HG02759 (cell line): ENCODE results near the gene ABHD4.
"Not testable (repeated sequence)": the region's sequence is repeated elsewhere in the genome, so short reads cannot be mapped to it uniquely, and the experiment has no call there.

Source experiments
- ATAC-seq: cut with Tn5 transposase; IDR thresholded peaks from one replicate; pipeline ENCODE4 v1.9.1; 2021; ENCODE audit warnings: mild to moderate bottlenecking, moderate library complexity; ENCODE audit not compliant: unreplicated experiment

Gene ABHD4

GRCh38 chr14:22598099-22598895 lies at the start of gene ABHD4:
TSS of gene ABHD4 (plus strand) at chr14:22598300. CDS start at chr14:22598307, 7 bp downstream.
- ATAC-seq = peak; percentile 83

DNA sequence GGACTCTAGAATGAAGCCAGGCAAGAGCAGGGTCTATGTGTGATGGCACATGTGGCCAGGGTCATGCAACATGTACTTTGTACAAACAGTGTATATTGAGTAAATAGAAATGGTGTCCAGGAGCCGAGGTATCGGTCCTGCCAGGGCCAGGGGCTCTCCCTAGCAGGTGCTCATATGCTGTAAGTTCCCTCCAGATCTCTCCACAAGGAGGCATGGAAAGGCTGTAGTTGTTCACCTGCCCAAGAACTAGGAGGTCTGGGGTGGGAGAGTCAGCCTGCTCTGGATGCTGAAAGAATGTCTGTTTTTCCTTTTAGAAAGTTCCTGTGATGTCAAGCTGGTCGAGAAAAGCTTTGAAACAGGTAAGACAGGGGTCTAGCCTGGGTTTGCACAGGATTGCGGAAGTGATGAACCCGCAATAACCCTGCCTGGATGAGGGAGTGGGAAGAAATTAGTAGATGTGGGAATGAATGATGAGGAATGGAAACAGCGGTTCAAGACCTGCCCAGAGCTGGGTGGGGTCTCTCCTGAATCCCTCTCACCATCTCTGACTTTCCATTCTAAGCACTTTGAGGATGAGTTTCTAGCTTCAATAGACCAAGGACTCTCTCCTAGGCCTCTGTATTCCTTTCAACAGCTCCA lies 48.7 kb upstream of the ABHD4 start:
- ATAC-seq = no peak

GRCh38 chr14:22549981-22550673 lies 48.0 kb upstream of the ABHD4 start:
- peak; percentile 78 for ATAC-seq

DNA sequence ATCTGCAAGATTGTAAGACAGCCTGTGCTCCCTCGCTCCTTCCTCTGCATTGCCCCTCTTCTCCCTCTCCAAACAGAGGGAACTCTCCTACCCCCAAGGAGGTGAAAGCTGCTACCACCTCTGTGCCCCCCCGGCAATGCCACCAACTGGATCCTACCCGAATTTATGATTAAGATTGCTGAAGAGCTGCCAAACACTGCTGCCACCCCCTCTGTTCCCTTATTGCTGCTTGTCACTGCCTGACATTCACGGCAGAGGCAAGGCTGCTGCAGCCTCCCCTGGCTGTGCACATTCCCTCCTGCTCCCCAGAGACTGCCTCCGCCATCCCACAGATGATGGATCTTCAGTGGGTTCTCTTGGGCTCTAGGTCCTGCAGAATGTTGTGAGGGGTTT lies 46.5 kb upstream of the ABHD4 start:
- no peak for ATAC-seq

GRCh38 chr14:22552001-22552826 lies 45.9 kb upstream of the ABHD4 start:
- ATAC-seq = no peak

GRCh38 chr14:22552827-22553076 lies 45.3 kb upstream of the ABHD4 start:
- no peak for ATAC-seq

GRCh38 chr14:22553445-22553844 lies 44.7 kb upstream of the ABHD4 start:
- ATAC-seq = no peak

GRCh38 chr14:22553861-22554497 lies 44.1 kb upstream of the ABHD4 start:
- ATAC-seq = not testable (repeated sequence)

DNA sequence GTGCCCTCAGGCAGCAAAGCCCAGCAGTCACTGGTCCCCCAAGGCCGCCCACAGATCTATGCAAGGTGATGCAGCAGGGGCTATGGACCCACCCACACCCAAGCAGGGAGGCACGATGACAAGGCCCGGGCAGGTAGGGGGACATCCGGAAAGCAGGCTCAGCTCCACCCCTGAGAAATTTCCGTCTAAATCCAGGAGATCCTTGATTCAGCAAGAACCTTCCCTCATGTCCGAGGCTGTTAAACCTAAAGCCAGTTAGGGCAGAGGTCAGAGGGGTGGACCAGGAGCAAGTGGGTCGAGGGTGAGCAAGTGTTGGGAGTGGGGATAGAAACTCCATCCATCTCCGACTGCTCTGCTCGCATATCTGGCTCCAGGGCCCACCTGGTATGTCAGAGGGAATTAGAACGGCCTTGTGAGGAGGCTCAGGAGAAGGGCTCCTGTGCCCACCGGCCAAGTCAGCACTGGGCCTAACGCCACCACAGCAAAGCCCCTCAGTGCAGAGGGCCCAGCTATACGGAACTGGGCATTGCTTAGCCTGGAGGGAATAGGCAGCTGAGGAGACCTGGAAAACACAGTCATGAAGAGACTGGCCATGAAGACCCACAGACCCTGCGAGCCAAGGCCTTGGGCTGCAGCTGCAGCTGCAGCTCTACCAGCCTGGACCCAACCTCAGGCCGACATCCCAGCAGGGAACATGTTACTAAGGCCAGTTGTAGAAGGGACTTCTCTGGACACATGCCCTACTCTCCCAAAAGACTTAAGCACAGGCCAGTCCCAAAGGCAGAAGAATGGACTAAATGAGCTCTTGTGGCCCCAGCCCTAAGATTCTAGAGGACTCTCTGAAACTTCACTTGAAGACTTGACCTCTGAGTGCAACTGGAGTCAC lies 43.4 kb upstream of the ABHD4 start:
- ATAC-seq = no peak

DNA sequence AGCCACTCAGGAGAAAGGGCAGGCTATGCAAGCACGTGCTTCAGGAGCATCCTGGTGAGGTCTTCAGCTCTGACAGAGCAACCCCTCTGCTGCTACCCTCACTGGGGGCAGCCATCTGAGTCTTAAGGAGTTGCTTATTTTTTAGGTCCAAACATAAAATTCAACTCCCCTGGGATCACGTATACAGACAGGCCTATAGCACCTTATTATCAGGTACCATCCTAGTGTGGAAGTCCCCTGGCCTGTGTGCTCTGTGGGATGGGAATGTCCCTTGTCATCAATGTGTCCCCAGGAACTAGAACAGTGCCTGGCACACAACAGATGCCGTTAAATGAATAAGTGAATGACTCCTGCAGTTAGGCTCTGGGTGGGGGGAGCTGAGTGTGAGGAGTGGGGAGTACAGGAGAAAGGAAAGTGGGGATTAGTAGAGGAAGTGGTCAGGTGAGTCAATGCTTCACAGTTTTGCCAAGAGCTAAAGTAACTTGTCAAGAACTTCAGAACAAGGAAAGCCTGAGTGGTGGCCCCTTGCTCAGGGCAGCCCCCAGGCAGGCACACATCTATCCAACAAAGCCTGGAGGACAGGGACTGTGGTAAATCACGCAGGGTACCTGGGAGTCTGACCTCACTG lies 42.6 kb upstream of the ABHD4 start:
- ATAC-seq = peak; percentile 3

DNA sequence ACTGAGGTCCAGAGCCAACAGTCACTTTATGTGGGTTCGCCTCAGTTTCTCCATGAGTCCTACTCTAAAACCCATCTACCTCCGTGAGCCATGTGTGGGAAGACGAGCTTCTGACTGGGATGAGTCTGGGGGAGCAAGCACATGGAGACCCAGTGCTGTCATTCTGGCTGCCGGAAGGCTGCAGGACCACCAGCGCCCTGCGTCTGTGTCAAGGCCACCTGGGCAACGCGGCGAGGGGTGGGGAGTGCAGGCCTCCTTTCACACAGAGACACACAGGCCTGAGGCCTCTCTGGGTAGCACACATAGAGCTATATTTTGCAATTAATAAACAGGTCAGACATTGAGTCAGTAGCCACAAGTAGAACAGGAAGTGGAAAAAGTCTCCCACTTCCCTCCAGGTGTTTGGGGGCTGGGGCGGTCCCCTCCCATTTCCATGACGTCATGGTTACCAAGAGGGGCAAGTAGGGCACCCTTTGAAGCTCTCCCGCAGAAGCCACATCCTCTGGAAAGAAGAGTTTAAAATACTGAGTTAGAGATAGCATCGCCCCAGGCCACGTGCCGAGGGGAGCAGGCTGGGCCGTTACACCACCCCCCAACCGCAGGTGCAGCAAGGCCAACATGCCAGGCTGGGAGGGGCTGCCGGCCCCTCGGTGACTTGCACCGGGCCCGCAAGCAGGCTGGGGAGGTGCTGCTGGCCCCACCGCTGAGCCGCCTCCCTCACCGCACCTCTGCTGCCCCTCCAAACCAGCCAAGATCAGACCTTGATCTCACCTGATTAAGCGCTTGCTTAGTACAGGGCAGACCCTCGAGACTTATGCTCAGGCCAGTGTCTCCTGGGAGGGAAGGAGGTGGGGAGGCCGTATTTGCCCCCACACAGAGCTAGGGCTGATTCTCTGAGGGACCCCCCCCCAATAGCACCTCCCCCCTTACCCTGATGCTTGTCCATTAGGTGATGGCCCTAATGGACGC lies 41.8 kb upstream of the ABHD4 start:
- peak; percentile 76 for ATAC-seq

- peak; percentile 29 for ATAC-seq
Measured at GRCh38 chr14:22556990-22557623, 41.0 kb upstream of the ABHD4 start.

DNA sequence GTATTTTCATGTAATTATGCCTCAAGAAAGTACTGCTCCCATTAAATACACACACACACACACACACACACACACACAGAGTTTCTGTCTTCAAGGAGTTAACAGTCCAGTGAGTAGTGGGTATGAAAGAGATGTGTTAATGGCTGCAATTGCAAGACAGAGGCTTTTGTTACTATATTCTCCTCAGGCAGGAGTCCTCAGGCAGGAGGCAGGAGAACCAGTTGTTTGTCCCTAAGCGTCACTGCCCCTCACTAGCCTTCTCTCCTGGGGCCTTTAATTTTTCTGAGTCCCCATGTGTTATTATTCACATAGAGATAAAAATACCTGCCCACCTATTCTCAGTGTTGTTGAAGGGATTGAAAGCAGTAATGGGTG lies 40.3 kb upstream of the ABHD4 start:
- no peak for ATAC-seq

DNA sequence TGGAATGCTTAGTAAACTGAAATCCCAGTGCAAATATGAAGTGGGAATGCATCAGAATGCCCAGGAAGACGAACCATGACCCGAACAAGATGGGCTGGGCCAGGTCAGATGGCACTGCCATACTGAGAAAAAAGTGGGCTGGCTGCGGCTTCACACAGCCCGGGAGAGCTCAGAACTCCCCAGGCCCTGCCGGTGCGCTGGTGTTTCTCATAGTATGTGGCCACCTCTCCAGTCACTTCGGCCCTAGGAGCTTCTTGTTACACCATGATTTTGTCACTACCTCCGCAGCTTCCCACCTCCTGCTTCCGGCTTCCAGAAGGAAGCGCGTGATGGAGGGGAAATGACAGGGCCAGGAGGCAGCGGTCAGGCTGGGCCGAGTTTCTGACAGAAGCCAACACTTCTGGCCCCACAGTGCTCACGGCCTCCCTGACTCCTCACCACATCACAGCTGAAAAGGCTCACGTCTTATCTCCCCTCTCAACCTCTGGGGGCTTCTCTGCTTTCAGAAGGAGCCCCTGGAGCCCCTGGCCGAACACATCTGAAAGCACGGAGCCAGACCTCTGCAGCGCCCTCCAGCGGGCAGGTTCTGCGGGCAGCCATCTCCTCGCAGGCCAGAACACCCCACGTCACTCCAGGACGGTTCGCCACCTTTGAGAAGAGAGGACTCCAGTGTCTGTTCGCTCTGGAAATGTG lies 39.7 kb upstream of the ABHD4 start:
- ATAC-seq = no peak

DNA sequence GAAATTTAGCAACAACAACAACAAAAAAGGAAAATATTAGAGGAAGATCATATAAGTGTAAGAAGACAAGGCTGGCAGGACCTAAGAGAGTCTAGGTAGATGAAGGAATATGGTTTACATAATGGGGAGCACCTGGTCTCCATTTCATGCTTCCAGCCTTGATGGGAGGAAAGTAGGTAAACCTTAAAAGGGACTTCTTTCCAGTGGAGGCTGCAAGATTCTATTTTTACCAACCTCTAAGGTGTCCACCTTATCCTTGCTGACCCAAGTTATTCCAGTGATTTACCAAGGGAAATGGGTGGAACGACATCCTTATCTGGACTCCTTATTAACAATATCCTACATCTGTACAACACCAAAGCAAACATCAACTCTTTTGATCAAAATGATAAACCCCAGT lies 39.1 kb upstream of the ABHD4 start:
- no peak for ATAC-seq

GRCh38 chr14:22560662-22561365 lies 37.3 kb upstream of the ABHD4 start:
- ATAC-seq = no peak

- ATAC-seq = no peak
Measured at GRCh38 chr14:22561366-22561660, 36.8 kb upstream of the ABHD4 start.
